IMR-90 (cell line): ENCODE data around the gene CHD2. TPM values are rescaled to one million over a fixed set of nuclear protein-coding genes. Genes with fewer than 3 reads are reported as not detected.

ENCODE experiments used
- ATAC-seq: fragments of 200-7000 bp; cut with Tn5 transposase; 2 replicates; pipeline ENCODE4 v1.9.1; 2020; ENCODE audit warnings: low read depth, mild to moderate bottlenecking, moderate library complexity
- BruUV-seq: library from RNA; stranded (reverse); fragments of 400-500 nt; replicated peaks from 2 replicates; lab custom pipeline; 2021; lab: Mats Ljungman, UMichigan
- CTCF ChIA-PET: fragments of 300-600 bp; formaldehyde crosslinking; extraction: SDS; loops from one replicate; lab custom pipeline; 2021; ENCODE audit warnings: antibody characterized with exemption; lab: Yijun Ruan, JAX
- POLR2A ChIA-PET: fragments of 300-600 bp; sonication (Branson Sonifier 250); formaldehyde crosslinking; loops from one replicate; lab custom pipeline; 2022; ENCODE audit warnings: antibody characterized with exemption; ENCODE audit not compliant: unreplicated experiment; lab: Charles Lee
- DNase-seq: peaks from one replicate; pipeline ENCODE4 v3.0.0; 2013
- H2AFZ ChIP-seq: replicated peaks from 2 replicates; pipeline ENCODE3; 2013; ENCODE audit warnings: low read length, mild to moderate bottlenecking; ENCODE audit not compliant: poor library complexity
- H2AK5ac ChIP-seq: 2 replicates; pipeline ENCODE4 v1.6.1; 2013; ENCODE audit warnings: low read depth, low read length, inconsistent platforms
- H2AK9ac ChIP-seq: replicated peaks from 2 replicates; pipeline ENCODE3; 2013; ENCODE audit warnings: mild to moderate bottlenecking, low read depth, low read length, moderate library complexity; ENCODE audit not compliant: poor library complexity
- H2BK120ac ChIP-seq: 2 replicates; pipeline ENCODE4 v1.6.1; 2013; ENCODE audit warnings: low read depth, low read length, inconsistent platforms
- H2BK15ac ChIP-seq: 3 replicates; pipeline ENCODE4 v1.6.1; 2013; ENCODE audit warnings: low read depth, low read length, inconsistent platforms
- H2BK20ac ChIP-seq: 2 replicates; pipeline ENCODE4 v1.6.1; 2013; ENCODE audit warnings: low read depth, mild to moderate bottlenecking, inconsistent platforms, low read length, moderate library complexity
- H2BK5ac ChIP-seq: 2 replicates; pipeline ENCODE4 v1.6.1; 2013; ENCODE audit warnings: mild to moderate bottlenecking, low read depth, low read length, inconsistent platforms; ENCODE audit not compliant: poor library complexity, severe bottlenecking
- H3K14ac ChIP-seq: replicated peaks from 2 replicates; pipeline ENCODE4 v1.6.1; 2013; ENCODE audit warnings: low read depth, low read length, inconsistent platforms
- H3K18ac ChIP-seq: 2 replicates; pipeline ENCODE4 v1.6.1; 2013; ENCODE audit warnings: low read depth, low read length, control low read depth
- H3K23ac ChIP-seq: 2 replicates; pipeline ENCODE4 v1.6.1; 2013; ENCODE audit warnings: low read depth, low read length, inconsistent platforms
- H3K27ac ChIP-seq: 2 replicates; pipeline ENCODE4 v1.5.1; 2013; ENCODE audit warnings: mild to moderate bottlenecking, control low read depth, low read length; ENCODE audit not compliant: insufficient read depth
- H3K27me3 ChIP-seq: 2 replicates; pipeline ENCODE4 v1.6.1; 2013; ENCODE audit warnings: low read length; ENCODE audit not compliant: control insufficient read depth, insufficient read depth
- H3K36me3 ChIP-seq: 2 replicates; pipeline ENCODE4 v1.6.1; 2013; ENCODE audit warnings: low read length, mixed read lengths; ENCODE audit not compliant: control insufficient read depth, insufficient read depth
- H3K4ac ChIP-seq: 2 replicates; pipeline ENCODE4 v1.6.1; 2013; ENCODE audit warnings: low read depth, low read length, inconsistent platforms
- H3K4me1 ChIP-seq: 2 replicates; pipeline ENCODE4 v1.6.1; 2013; ENCODE audit warnings: low read length, mixed read lengths; ENCODE audit not compliant: control insufficient read depth, insufficient read depth
- H3K4me2 ChIP-seq: 2 replicates; pipeline ENCODE4 v1.6.1; 2013; ENCODE audit warnings: low read depth, mild to moderate bottlenecking, control low read depth, low read length, moderate library complexity
- H3K4me3 ChIP-seq: 2 replicates; pipeline ENCODE4 v1.5.1; 2013; ENCODE audit warnings: low read depth, mild to moderate bottlenecking, control low read depth, low read length, moderate library complexity; ENCODE audit not compliant: insufficient read depth
- H3K56ac ChIP-seq: 2 replicates; pipeline ENCODE4 v1.6.1; 2013; ENCODE audit warnings: low read length, inconsistent platforms; ENCODE audit not compliant: insufficient read depth; ENCODE audit errors: extremely low read depth
- H3K79me1 ChIP-seq, 2 experiments: 2 replicates each; pipeline ENCODE4 v1.6.1; 2013; ENCODE audit warnings: low read length in 2 of 2, inconsistent platforms in 1 of 2, low read depth in 1 of 2
- H3K9ac ChIP-seq: 2 replicates; pipeline ENCODE4 v1.6.1; 2013; ENCODE audit warnings: low read depth, low read length, control low read depth
- H3K9me1 ChIP-seq: 2 replicates; pipeline ENCODE4 v1.6.1; 2013; ENCODE audit warnings: low read length, inconsistent platforms; ENCODE audit not compliant: insufficient read depth
- H3K9me3 ChIP-seq: 2 replicates; pipeline ENCODE4 v1.6.1; 2013; ENCODE audit warnings: low read length; ENCODE audit not compliant: control insufficient read depth, insufficient read depth
- H4K20me1 ChIP-seq: 2 replicates; pipeline ENCODE4 v1.6.1; 2013; ENCODE audit warnings: low read length, inconsistent platforms; ENCODE audit not compliant: insufficient read depth
- H4K5ac ChIP-seq: 2 replicates; pipeline ENCODE4 v1.6.1; 2013; ENCODE audit warnings: mild to moderate bottlenecking, low read depth, low read length, control low read depth
- H4K8ac ChIP-seq, 2 experiments: 2 replicates each; pipeline ENCODE4 v1.6.1; 2013; ENCODE audit warnings: low read depth in 2 of 2, low read length in 2 of 2, control low read depth in 1 of 2, inconsistent platforms in 1 of 2
- H4K91ac ChIP-seq: 2 replicates; pipeline ENCODE4 v1.6.1; 2013; ENCODE audit warnings: low read depth, low read length, inconsistent platforms; ENCODE audit not compliant: insufficient read depth
- CHD1 ChIP-seq: IDR thresholded peaks from 2 replicates; pipeline ENCODE4 v1.6.1; 2012; ENCODE audit warnings: low read depth, low read length, improper control_type of control experiment
- CTCF ChIP-seq: conservative IDR thresholded peaks from 2 replicates; pipeline ENCODE4 v1.5.1; 2012; ENCODE audit warnings: mild to moderate bottlenecking, low read depth, low read length, improper control_type of control experiment
- FOS ChIP-seq: fragments of 150-350 bp; IDR thresholded peaks from 2 replicates; pipeline ENCODE4 v1.6.1; 2016; ENCODE audit warnings: low read depth, low read length
- MAFK ChIP-seq: IDR thresholded peaks from 2 replicates; pipeline ENCODE4 v1.6.1; 2012; ENCODE audit warnings: low read depth, low read length, improper control_type of control experiment
- MXI1 ChIP-seq: IDR thresholded peaks from 2 replicates; pipeline ENCODE4 v1.6.1; 2012; ENCODE audit warnings: low read depth, mild to moderate bottlenecking, low read length, moderate library complexity, borderline replicate concordance
- NFE2L2 ChIP-seq: fragments of 150-350 bp; IDR thresholded peaks from 2 replicates; pipeline ENCODE4 v1.6.1; 2016; ENCODE audit warnings: low read depth, mild to moderate bottlenecking, low read length
- POLR2A ChIP-seq: IDR thresholded peaks from 2 replicates; pipeline ENCODE4 v1.6.1; 2012; ENCODE audit warnings: mild to moderate bottlenecking, low read depth, low read length
- RFX5 ChIP-seq: IDR thresholded peaks from 2 replicates; pipeline ENCODE4 v1.8.0; 2012; ENCODE audit warnings: low read depth, mild to moderate bottlenecking, low read length, moderate library complexity
- SMC3 ChIP-seq: fragments of 150-350 bp; IDR thresholded peaks from 2 replicates; pipeline ENCODE4 v1.6.1; 2016; ENCODE audit warnings: low read depth, mild to moderate bottlenecking, antibody characterized with exemption, low read length, moderate library complexity
- WGBS, 2 experiments: methylation state at CpG; one replicate each; pipeline versions ENCODE4 v1.1.5 to v1.1.7; 2013; ENCODE audit warnings: missing lambda C conversion rate in 2 of 2; ENCODE audit not compliant: insufficient read length in 1 of 2; ENCODE audit errors: extremely low coverage in 2 of 2; 5-methylcytosine and 5-hydroxymethylcytosine counted together
- dilution Hi-C: fragments of 300-500 bp; cut with HindIII; formaldehyde crosslinking; loops from one replicate; pipeline ENCODE4 v1.14.3; 2018; ENCODE audit warnings: low sequenced_read_pairs; ENCODE audit not compliant: unreplicated experiment
- in situ Hi-C: fragments of 300-500 bp; cut with MboI; formaldehyde crosslinking; loops from 3 replicates; pipeline ENCODE4 v1.14.3; 2019; ENCODE audit warnings: low sequenced_read_pairs, inconsistent platforms, mixed read lengths
- intact Hi-C: fragments of 100-400 bp; cut with micrococcal nuclease; formaldehyde crosslinking; loops from 2 replicates; pipeline ENCODE4 v1.10.0; 2022
- polyA plus RNA-seq, 3 experiments: library from polyadenylated mRNA; depleted of rRNA; stranded (reverse); fragments of >200 nt; gene quantifications; 2 replicates each; pipeline ENCODE4 v1.2.3, GENCODE V29; 2012; ENCODE audit warnings: low replicate concordance in 1 of 3
- total RNA-seq: library from RNA; depleted of rRNA; stranded (reverse); fragments of >200 nt; gene quantifications from 2 replicates; pipeline ENCODE4 v1.2.3, GENCODE V29; 2012

The CHD2 gene
- total and polyA plus RNA-seq, 2 of the 4 experiments (the other 2 are of a cell fraction), result 44.9 to 64.7 TPM

- intact Hi-C loops, result no loop called here
- Histone ChIP-seq H3K36me3 (no peaks in the 10 kb centered on the region; the same call in 1 of the 2 replicates), H3K4me2 (no peak overlapping the region), H3K4ac (no peak overlapping the region), H3K18ac (no peak overlapping the region), H3K9me1 (peaks cover 2% of the 10 kb centered on the region; the same call in 1 of the 2 replicates), H4K91ac (no peak overlapping the region), H4K8ac (peak overlapping the region; percentile 85 to 97; a peak in 2 of 4 replicates), H4K5ac (0 out of 2 replicates have a peak overlapping the region, but pooled peaks have one; percentile 43), H2BK15ac (0 out of 3 replicates have a peak overlapping the region, but pooled peaks have one; percentile 49), H2AFZ (no peak overlapping the region), H3K56ac (no peak overlapping the region), H3K14ac (no peak overlapping the region), H2AK9ac (no peak overlapping the region), H3K79me1 (peaks cover 4 to 10% of the 10 kb centered on the region in 2 experiments; a peak in 2 of 4 replicates), H2AK5ac (0 out of 2 replicates have a peak overlapping the region, but pooled peaks have one; percentile 12), H3K27me3 (no peaks in the 10 kb centered on the region), H3K23ac (no peak overlapping the region), H3K9me3 (no peaks in the 10 kb centered on the region), H2BK120ac (no peak overlapping the region), H2BK20ac (no peak overlapping the region; the same call in 1 of the 2 replicates), H3K4me3 (no peak overlapping the region), H4K20me1 (peaks cover 3% of the 10 kb centered on the region; the same call in 1 of the 2 replicates), H3K9ac (no peak overlapping the region), H3K4me1 (peaks cover 7% of the 10 kb centered on the region), H3K27ac (no peak overlapping the region), H2BK5ac (no peak overlapping the region)
- in situ Hi-C loops, result loop anchor here (5.0 kb wide), 1 partner anchor 68 kb away; no protein-coding TSS in a partner anchor
- WGBS, 2 experiments, result no CpG with 5 or more reads among the region's 7 CpGs
- CTCF ChIA-PET, result no interaction called here
- POLR2A ChIA-PET, result no interaction called here
- no peak for ATAC-seq
- no TSS peak for BruUV-seq
- TF ChIP-seq MXI1 (no peak), CHD1 (no peak), CTCF (no peak), SMC3 (no peak), MAFK (no peak), FOS (no peak), POLR2A (no peak), RFX5 (no peak), NFE2L2 (no peak)
- dilution Hi-C loops, result no loop called here
- DNase-seq, result no peak
These were observed 20.0 kb upstream of the CHD2 start for GRCh38 chr15:92879949-92880725.
